AG09309 (cell line): Measurements from ENCODE around the gene MAP3K21.

Experiments used
- DNase-seq: peaks from one replicate; pipeline ENCODE4 v3.0.0-alpha.2; 2010; ENCODE audit warnings: low read depth
- H3K4me3 ChIP-seq: 2 replicates; pipeline ENCODE4 v1.5.1; 2011; ENCODE audit warnings: mild to moderate bottlenecking, low read depth, low read length, moderate library complexity; ENCODE audit not compliant: control insufficient read depth
- CTCF ChIP-seq: IDR thresholded peaks from 2 replicates; pipeline ENCODE4 v1.5.1; 2011; ENCODE audit warnings: mild to moderate bottlenecking, low read depth, low read length, inconsistent platforms; ENCODE audit not compliant: insufficient read depth, control insufficient read depth; ENCODE audit errors: missing control alignments

Gene MAP3K21

GRCh38 chr1:233323718-233324117, 3.8 kb upstream of the MAP3K21 start:
- DNase-seq, result no peak
- no peak for TF ChIP-seq CTCF
- H3K4me3 ChIP-seq, result no peak overlapping the region

GRCh38 chr1:233326319-233326718, 1.2 kb upstream of the MAP3K21 start:
- no peak for TF ChIP-seq CTCF
- no peak overlapping the region for H3K4me3 ChIP-seq
- DNase-seq, result no peak

GRCh38 chr1:233326811-233327650, 493 bp upstream of the MAP3K21 start:
- DNase-seq, result no peak
- TF ChIP-seq CTCF, result no peak
- no peak overlapping the region; the same call in 1 of the 2 replicates for H3K4me3 ChIP-seq

GRCh38 chr1:233328142-233328921, 808 bp downstream of the MAP3K21 start:
- no peak for DNase-seq
- no peak for TF ChIP-seq CTCF
- peak overlapping the region; percentile 21 for H3K4me3 ChIP-seq

GRCh38 chr1:233331676-233332519, 4.4 kb downstream of the MAP3K21 start:
- no peak for DNase-seq
- no peak for TF ChIP-seq CTCF
- H3K4me3 ChIP-seq, result no peak overlapping the region

GRCh38 chr1:233333086-233333485, 5.6 kb downstream of the MAP3K21 start:
- no peak overlapping the region for H3K4me3 ChIP-seq
- DNase-seq, result no peak
- TF ChIP-seq CTCF, result no peak
